Esophagus (tissue), 2 donors: ENCODE data around the gene LGR5. TPM values are rescaled to one million over a fixed set of nuclear protein-coding genes. Genes with fewer than 3 reads are reported as not detected.
"Not testable (repeated sequence)": the region's sequence is repeated elsewhere in the genome, so short reads cannot be mapped to it uniquely, and the experiment has no call there.

Experiments used
- H3K27ac ChIP-seq, 2 donors: one replicate each; pipeline ENCODE4 v1.5.1; 2013; ENCODE audit warnings: low read depth in 2 of 2, mild to moderate bottlenecking in 2 of 2, inconsistent platforms in 1 of 2, low read length in 1 of 2, moderate library complexity in 1 of 2
- H3K27me3 ChIP-seq, 2 donors: one replicate each; pipeline ENCODE4 v1.6.1; 2013; ENCODE audit warnings: low read length in 2 of 2, control low read depth in 1 of 2, mild to moderate bottlenecking in 1 of 2; ENCODE audit not compliant: insufficient read depth in 2 of 2, control insufficient read depth in 1 of 2
- H3K36me3 ChIP-seq, 2 donors: one replicate each; pipeline ENCODE4 v1.6.1; 2013; ENCODE audit warnings: low read length in 1 of 2; ENCODE audit not compliant: control insufficient read depth in 2 of 2, insufficient read depth in 2 of 2
- H3K4me1 ChIP-seq, 2 donors: one replicate each; pipeline ENCODE4 v1.6.1; 2013; ENCODE audit warnings: low read length in 1 of 2; ENCODE audit not compliant: control insufficient read depth in 2 of 2, insufficient read depth in 2 of 2
- H3K4me3 ChIP-seq, 2 donors: one replicate each; pipeline ENCODE4 v1.5.1; 2013; ENCODE audit warnings: low read length in 2 of 2, mild to moderate bottlenecking in 2 of 2, low read depth in 1 of 2, moderate library complexity in 1 of 2
- H3K9me3 ChIP-seq, 2 donors: one replicate each; pipeline ENCODE4 v1.6.1; 2013; ENCODE audit warnings: mild to moderate bottlenecking in 2 of 2, low read depth in 1 of 2, low read length in 1 of 2, moderate library complexity in 1 of 2; ENCODE audit not compliant: control insufficient read depth in 2 of 2, insufficient read depth in 1 of 2
- WGBS, 2 donors: extraction: QIAGEN DNeasy Blood & Tissue Kit; methylation state at CpG; one replicate each; pipeline ENCODE4 v1.1.7; 2013; 5-methylcytosine and 5-hydroxymethylcytosine counted together
- polyA plus RNA-seq, 2 donors: library from polyadenylated mRNA; stranded (reverse); fragments of 200-250 nt; gene quantifications; one replicate each; pipeline ENCODE4 v1.2.3, GENCODE V29; 2013
- donor health status: healthy with polysubstance abuse.
- donor health status: Bipolar disorder and iron deficiency.

The LGR5 gene
- polyA plus RNA-seq, 2 donors, result 0.01 TPM; not detected in 1

DNA sequence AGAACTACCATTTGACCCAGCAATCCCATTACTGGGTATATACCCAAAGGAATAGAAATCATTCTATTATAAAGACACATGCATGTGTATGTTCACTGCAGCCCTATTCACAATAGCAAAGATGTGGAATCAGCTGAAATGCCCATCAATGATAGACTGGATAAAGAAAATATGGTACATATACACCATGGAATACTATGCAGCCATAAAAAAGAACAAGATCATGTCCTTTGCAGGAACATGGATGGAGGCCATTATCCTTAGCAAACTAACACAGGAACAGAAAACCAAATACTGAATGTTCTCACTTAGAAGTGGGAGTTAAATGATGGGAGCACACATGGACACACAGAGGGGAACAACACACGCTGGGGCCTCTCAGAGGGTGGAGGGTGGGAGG is 116.2 kb downstream of the LGR5 start:
- H3K27me3 ChIP-seq, H3K4me1 ChIP-seq, H3K27ac ChIP-seq, H3K4me3 ChIP-seq, H3K36me3 ChIP-seq, H3K9me3 ChIP-seq: not testable (repeated sequence)
- 93 to 100% methylated on average over 1 of the region's 1 CpG for WGBS, 2 donors

DNA sequence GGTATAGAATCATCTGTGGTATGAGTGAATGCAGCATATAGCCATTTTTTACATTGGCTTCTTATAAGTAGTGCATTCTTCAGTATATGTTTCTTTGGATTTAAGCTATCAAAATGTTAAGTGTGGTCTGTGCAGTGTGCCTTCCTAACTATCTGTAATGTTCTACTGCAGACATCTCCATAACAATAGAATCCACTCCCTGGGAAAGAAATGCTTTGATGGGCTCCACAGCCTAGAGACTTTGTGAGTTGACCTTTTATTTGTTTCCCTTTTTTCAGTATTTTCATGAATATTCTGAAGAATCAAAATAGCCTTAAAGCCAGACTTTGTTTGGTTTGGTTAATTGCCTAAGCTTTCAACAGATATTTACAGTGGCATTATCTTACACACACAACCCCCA is 116.8 kb downstream of the LGR5 start:
- H3K9me3 ChIP-seq, result no peaks in the 10 kb centered on the region
- H3K4me1 ChIP-seq, result no peaks in the 10 kb centered on the region
- H3K27me3 ChIP-seq, result no peaks in the 10 kb centered on the region
- H3K27ac ChIP-seq, result no peak overlapping the region
- H3K36me3 ChIP-seq, result no peaks in the 10 kb centered on the region
- no peak overlapping the region for H3K4me3 ChIP-seq

DNA sequence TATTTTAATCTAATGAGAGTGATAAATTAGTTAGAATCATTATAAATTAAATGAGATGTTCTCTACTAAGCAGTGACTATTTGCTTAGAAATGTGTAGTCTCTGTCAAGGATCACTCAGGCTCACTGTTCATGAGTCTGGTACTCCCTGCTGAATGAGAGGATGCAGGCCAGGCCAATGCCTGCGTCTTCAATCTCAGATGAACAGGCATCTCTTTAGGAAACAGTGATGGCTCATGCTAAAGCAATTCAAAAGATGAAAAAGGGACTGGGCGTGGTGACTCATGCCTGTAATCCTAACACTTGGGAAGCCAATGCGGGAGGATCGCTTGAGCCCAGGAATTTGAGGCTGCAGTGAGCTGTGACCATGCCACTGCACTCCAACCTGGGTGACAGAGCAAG is 117.3 kb downstream of the LGR5 start:
- Histone ChIP-seq H3K4me3 (no peak overlapping the region), H3K27ac (no peak overlapping the region), H3K9me3 (no peaks in the 10 kb centered on the region), H3K36me3 (no peaks in the 10 kb centered on the region), H3K27me3 (no peaks in the 10 kb centered on the region), H3K4me1 (no peaks in the 10 kb centered on the region)
- 52 to 62% methylated on average over 4 of the region's 4 CpGs for WGBS, 2 donors

DNA sequence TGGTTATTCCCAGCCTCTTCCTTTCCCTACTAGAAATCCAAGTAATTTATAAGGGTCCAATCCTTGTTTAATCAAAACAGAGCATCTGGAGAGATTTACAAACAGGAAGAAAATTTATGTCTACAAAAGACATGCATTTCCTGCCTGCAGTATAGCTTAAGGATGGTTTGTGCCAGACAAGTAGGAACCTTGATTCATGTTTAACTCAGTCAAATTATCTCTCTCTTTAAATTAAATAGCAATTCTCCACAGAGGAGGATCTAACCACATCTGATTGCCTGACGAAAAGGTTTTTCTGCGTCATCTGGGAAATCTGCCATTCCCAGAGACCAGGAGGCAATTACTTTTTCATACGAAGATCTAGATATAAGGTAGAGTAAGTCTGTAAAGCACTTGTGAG is 118.8 kb downstream of the LGR5 start:
- Histone ChIP-seq H3K4me3 (no peak overlapping the region), H3K27ac (no peak overlapping the region), H3K9me3 (peaks cover 0 to 3% of the 10 kb centered on the region in 2 donors), H3K27me3 (no peaks in the 10 kb centered on the region), H3K4me1 (no peaks in the 10 kb centered on the region), H3K36me3 (no peaks in the 10 kb centered on the region)
- WGBS, 2 donors, result 76 to 83% methylated on average over 3 of the region's 3 CpGs

DNA sequence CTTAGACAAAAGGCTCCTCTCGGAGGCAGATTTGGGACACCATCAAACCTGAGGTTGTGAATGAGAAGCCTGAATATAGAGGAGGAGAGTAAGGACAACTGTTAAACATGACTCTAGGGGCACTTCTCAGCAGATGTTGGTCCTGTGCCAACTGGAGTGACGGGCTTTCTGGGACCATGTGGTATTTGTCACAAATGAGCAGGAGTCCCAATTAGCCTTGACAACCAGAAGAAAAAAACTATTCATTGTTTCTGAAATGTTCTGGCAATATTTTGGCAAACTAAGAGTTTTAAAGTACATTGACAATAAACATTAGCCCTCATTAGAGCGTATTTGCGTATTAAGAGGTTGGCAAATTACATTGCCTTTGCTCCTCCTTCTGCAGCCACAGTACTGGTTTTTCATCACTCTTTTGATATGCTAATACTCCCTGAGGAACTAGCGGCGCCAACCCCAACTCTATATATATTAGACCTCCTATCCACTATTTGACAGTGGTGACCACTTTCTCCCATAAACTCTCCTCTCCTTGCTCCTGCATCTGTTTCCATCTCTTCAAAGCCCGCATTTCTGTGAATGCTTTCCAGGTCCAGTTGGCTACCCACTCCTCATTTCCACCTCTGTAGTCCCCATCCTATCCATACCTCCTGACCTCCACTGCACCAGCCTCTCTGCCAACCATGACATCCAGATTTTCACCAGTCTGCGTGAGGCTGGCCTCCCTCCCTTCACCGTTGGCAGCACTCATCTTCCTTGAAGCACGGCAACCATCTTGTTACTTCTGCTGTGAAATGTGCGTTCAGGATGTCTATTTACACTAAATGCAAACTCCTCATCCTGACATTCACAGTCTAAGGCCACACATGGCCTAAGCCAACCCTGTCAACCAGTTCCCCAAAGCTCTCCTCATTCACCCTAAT is 123.3 kb downstream of the LGR5 start:
- Histone ChIP-seq H3K27ac (no peak overlapping the region), H3K36me3 (no peaks in the 10 kb centered on the region), H3K9me3 (peaks cover 0 to 3% of the 10 kb centered on the region in 2 donors), H3K4me3 (no peak overlapping the region), H3K27me3 (no peaks in the 10 kb centered on the region), H3K4me1 (no peaks in the 10 kb centered on the region)
- WGBS, 2 donors, result 75 to 81% methylated on average over 11 of the region's 11 CpGs

DNA sequence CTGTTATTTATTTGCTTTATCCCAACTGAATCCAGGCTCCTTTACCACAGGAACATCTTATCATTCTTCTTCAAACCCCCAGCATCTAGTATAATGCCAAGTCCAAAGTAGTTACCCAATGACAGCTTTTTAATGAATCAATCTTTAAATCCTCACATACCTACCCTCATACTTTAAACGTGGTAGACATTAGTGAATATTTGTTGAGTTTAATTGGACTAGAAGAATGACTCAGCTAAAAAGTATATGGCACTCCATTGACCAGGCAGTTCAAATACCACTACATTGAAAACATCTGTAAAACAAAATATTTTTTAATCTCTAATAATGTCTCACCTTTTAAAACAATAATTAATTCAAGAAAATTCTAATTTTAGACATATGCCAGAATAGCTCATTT is 125.9 kb downstream of the LGR5 start:
- WGBS, 2 donors, result 49 to 57% methylated on average over 1 of the region's 1 CpG

DNA sequence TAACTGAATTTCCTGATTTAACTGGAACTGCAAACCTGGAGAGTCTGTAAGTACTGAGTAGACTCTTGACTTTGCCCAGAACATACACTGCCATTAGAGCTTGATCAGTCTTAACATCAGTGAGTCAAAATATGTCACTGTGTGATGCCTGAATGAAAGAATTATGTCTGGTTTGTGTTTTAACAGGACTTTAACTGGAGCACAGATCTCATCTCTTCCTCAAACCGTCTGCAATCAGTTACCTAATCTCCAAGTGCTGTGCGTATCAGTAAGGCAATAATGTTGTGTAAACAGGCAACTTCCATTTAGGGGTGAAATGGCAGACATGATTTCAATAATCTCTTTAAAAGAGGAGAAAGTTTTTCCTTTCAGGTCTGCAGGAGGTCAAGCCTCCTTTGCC is 127.1 kb downstream of the LGR5 start:
- H3K4me3 ChIP-seq, result no peak overlapping the region
- 60 to 61% methylated on average over 2 of the region's 2 CpGs for WGBS, 2 donors
- H3K4me1 ChIP-seq, result no peaks in the 10 kb centered on the region

More for the DNA sequence above, 125.9 kb downstream of the LGR5 start:
- no peak overlapping the region for H3K4me3 ChIP-seq
- H3K36me3 ChIP-seq, result no peaks in the 10 kb centered on the region
- H3K27me3 ChIP-seq, result no peaks in the 10 kb centered on the region
- H3K4me1 ChIP-seq, result no peaks in the 10 kb centered on the region
- peaks cover 0 to 3% of the 10 kb centered on the region in 2 donors for H3K9me3 ChIP-seq
- no peak overlapping the region for H3K27ac ChIP-seq

DNA sequence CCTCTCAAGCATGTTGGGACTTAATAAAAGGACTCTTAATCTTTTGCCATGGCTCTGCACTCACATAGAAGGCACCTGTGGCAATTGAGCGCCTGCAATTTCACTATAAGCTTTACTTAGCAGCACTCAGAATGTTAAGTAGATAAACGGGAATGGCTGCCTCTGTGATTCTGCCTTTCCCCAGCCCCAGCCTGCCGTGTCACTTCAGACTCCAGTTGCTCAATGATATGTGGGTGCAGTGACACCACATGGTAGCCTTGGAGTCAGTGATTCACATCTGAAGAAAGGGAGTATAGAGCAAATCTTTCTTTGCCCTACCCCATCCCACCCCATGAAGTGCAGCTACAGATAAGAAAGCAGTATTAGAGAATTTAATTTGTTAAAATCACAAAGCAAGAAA is 127.9 kb downstream of the LGR5 start:
- 75 to 77% methylated on average over 3 of the region's 3 CpGs for WGBS, 2 donors
- no peaks in the 10 kb centered on the region for H3K36me3 ChIP-seq
- H3K27ac ChIP-seq, result no peak overlapping the region
- no peaks in the 10 kb centered on the region for H3K4me1 ChIP-seq
- H3K27me3 ChIP-seq, result no peaks in the 10 kb centered on the region
- H3K4me3 ChIP-seq, result no peak overlapping the region
- peaks cover 0 to 3% of the 10 kb centered on the region in 2 donors for H3K9me3 ChIP-seq

More for the DNA sequence above, 127.1 kb downstream of the LGR5 start:
- no peak overlapping the region for H3K27ac ChIP-seq
- no peaks in the 10 kb centered on the region for H3K27me3 ChIP-seq
- peaks cover 0 to 3% of the 10 kb centered on the region in 2 donors for H3K9me3 ChIP-seq
- H3K36me3 ChIP-seq, result no peaks in the 10 kb centered on the region

DNA sequence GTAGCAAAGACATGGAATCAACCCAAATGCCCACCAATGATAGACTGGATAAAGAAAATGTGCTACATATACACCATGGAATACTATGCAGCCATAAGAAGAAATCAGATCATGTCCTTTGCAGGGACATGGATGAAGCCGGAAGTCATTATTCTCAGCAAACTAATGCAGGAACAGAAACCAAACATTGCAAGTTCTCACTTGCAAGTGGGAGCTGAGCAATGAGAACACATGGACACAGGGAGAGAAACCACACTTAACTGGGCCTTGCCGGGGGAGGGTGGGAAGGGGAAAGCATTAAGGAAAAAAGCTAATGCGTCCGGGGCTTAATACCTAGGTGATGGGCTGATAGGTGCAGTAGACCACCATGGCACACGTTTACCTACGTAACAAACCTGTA is 130.3 kb downstream of the LGR5 start:
- 90 to 91% methylated on average over 6 of the region's 6 CpGs for WGBS, 2 donors
- H3K27ac ChIP-seq, H3K27me3 ChIP-seq: not testable (repeated sequence)

DNA sequence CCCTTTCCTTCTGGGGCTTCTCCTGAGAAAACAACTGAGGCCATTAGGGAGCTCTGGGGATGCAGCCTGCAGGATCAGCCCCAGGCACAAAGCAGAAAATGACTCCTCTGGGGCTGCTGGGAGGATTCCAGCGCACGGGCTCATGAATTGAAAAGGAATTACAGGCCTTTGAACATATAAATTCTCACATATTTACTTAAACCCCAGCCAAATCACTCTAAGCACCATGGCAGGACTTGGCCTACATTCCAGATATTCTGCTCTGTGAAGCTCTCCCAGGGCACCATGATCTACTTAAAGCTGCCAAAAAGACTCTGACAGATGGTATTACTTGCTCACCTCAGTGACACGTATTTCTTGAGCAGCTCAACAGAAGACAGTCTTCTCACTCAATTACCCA is 136.9 kb downstream of the LGR5 start:
- no peaks in the 10 kb centered on the region for H3K36me3 ChIP-seq
- no peaks in the 10 kb centered on the region for H3K27me3 ChIP-seq
- no peaks in the 10 kb centered on the region for H3K9me3 ChIP-seq
- H3K4me1 ChIP-seq, result peaks cover 0 to 2% of the 10 kb centered on the region in 2 donors
- 41 to 69% methylated on average over 3 of the region's 3 CpGs for WGBS, 2 donors
- H3K27ac ChIP-seq, result no peak overlapping the region
- H3K4me3 ChIP-seq, result no peak overlapping the region

More for the DNA sequence above, 130.3 kb downstream of the LGR5 start:
- H3K36me3 ChIP-seq, H3K4me3 ChIP-seq, H3K4me1 ChIP-seq, H3K9me3 ChIP-seq: not testable (repeated sequence)
